Astrocyte of the spinal cord (primary cell): Measurements from ENCODE around the gene RADX.

ENCODE experiments used
- DNase-seq: peaks from one replicate; pipeline ENCODE4 v3.0.0; 2011; ENCODE audit warnings: low read depth, low spot score
- H3K4me3 ChIP-seq: 2 replicates; pipeline ENCODE4 v1.5.1; 2011; ENCODE audit warnings: low read depth, mild to moderate bottlenecking, low read length, moderate library complexity
- CTCF ChIP-seq: IDR thresholded peaks from 2 replicates; pipeline ENCODE4 v1.5.1; 2012; ENCODE audit warnings: low read depth, mild to moderate bottlenecking, low read length, inconsistent platforms
- in situ Hi-C: cut with HindIII; loops from 2 replicates; pipeline ENCODE4 v1.10.0; 2017; ENCODE audit warnings: low sequenced_read_pairs

RADX gene

GRCh38 chrX:106707771-106708454, 96.1 kb downstream of the RADX start:
- in situ Hi-C loops = no loop called here
- H3K4me3 ChIP-seq = no peak overlapping the region
- no peak for TF ChIP-seq CTCF
- DNase-seq = peak; percentile 90

- in situ Hi-C loops = no loop called here
- no peak for TF ChIP-seq CTCF
- no peak overlapping the region for H3K4me3 ChIP-seq
- DNase-seq = no peak
Measured at GRCh38 chrX:106710771-106711170, 99.0 kb downstream of the RADX start.

GRCh38 chrX:106711375-106711774, 99.6 kb downstream of the RADX start:
- no peak for DNase-seq
- no peak for TF ChIP-seq CTCF
- H3K4me3 ChIP-seq = no peak overlapping the region
- in situ Hi-C loops = no loop called here

- in situ Hi-C loops = no loop called here
- no peak overlapping the region for H3K4me3 ChIP-seq
- DNase-seq = no peak
- TF ChIP-seq CTCF = no peak
Measured at GRCh38 chrX:106716004-106716403, 104.2 kb downstream of the RADX start.

GRCh38 chrX:106716463-106716862, 104.7 kb downstream of the RADX start:
- TF ChIP-seq CTCF = no peak
- no peak overlapping the region for H3K4me3 ChIP-seq
- in situ Hi-C loops = no loop called here
- DNase-seq = no peak

- in situ Hi-C loops = no loop called here
- no peak overlapping the region for H3K4me3 ChIP-seq
- TF ChIP-seq CTCF = no peak
- no peak for DNase-seq
Measured at GRCh38 chrX:106718709-106719108, 106.9 kb downstream of the RADX start.
